Progenitor cell of endocrine pancreas (in vitro differentiated cells): ENCODE data around the gene MAN1A1. TPM values are rescaled to one million over a fixed set of nuclear protein-coding genes. Genes with fewer than 3 reads are reported as not detected.

ENCODE experiments used
- DNase-seq: peaks from one replicate; pipeline ENCODE4 v3.0.0; 2021; ENCODE audit warnings: low spot score; ENCODE audit not compliant: unreplicated experiment
- H3K27ac Mint-ChIP-seq: 2 replicates; pipeline ENCODE4 v1.8.0; 2021; ENCODE audit warnings: mild to moderate bottlenecking, moderate library complexity, mixed read lengths
- H3K27me3 Mint-ChIP-seq: 2 replicates; pipeline ENCODE4 v1.8.0; 2021; ENCODE audit warnings: mixed read lengths
- H3K36me3 Mint-ChIP-seq: 2 replicates; pipeline ENCODE4 v1.8.0; 2022; ENCODE audit warnings: mixed read lengths; ENCODE audit not compliant: insufficient read depth
- H3K4me1 Mint-ChIP-seq: 2 replicates; pipeline ENCODE4 v1.8.0; 2021; ENCODE audit warnings: low read depth, mixed read lengths
- H3K4me3 Mint-ChIP-seq: 2 replicates; pipeline ENCODE4 v1.8.0; 2021; ENCODE audit warnings: low read depth, mild to moderate bottlenecking, moderate library complexity, mixed read lengths
- H3K9me3 Mint-ChIP-seq: 2 replicates; pipeline ENCODE4 v1.8.0; 2021; ENCODE audit warnings: low read depth, mixed read lengths
- total RNA-seq: library from RNA; stranded (reverse); gene quantifications from 2 replicates; pipeline ENCODE4 v1.2.1, GENCODE V29; 2021
- TF ChIP-seq, protein P1 (sequence below): fragments of 200-600 bp; sonication (generic); IDR thresholded peaks from one replicate; pipeline ENCODE4 v1.5.0; 2021; ENCODE audit warnings: antibody characterized with exemption, mild to moderate bottlenecking; ENCODE audit not compliant: unreplicated experiment

Gene MAN1A1
- total RNA-seq, 1 donor from 2014 or later: 27.6 TPM

DNA sequence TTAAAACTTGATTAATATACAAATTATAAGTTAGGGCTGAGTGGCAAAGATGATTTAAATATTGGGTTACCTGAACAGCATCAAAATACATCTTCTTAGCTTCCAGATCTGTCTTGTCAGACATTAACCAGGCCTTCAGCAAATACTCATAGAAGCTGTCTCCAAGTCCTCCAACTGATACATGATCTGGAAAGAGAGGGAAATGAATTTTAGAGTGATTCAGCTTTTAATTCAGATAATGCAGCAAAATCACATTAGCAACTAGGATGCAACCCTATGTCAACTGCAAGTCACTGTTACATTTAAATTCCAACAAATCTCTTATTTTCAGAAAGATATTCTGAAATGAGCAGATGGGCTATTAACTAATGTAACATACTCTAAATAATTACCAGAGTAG is 155.9 kb downstream of the MAN1A1 start:
- TF ChIP-seq, protein P1, sequence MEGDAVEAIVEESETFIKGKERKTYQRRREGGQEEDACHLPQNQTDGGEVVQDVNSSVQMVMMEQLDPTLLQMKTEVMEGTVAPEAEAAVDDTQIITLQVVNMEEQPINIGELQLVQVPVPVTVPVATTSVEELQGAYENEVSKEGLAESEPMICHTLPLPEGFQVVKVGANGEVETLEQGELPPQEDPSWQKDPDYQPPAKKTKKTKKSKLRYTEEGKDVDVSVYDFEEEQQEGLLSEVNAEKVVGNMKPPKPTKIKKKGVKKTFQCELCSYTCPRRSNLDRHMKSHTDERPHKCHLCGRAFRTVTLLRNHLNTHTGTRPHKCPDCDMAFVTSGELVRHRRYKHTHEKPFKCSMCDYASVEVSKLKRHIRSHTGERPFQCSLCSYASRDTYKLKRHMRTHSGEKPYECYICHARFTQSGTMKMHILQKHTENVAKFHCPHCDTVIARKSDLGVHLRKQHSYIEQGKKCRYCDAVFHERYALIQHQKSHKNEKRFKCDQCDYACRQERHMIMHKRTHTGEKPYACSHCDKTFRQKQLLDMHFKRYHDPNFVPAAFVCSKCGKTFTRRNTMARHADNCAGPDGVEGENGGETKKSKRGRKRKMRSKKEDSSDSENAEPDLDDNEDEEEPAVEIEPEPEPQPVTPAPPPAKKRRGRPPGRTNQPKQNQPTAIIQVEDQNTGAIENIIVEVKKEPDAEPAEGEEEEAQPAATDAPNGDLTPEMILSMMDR: no peak
- H3K36me3 Mint-ChIP-seq: peaks cover 2% of the 10 kb centered on the region
- DNase-seq: no peak
- H3K9me3 Mint-ChIP-seq: no peaks in the 10 kb centered on the region
- H3K4me3 Mint-ChIP-seq: no peak overlapping the region
- H3K27ac Mint-ChIP-seq: no peak overlapping the region
- no peaks in the 10 kb centered on the region for H3K27me3 Mint-ChIP-seq
- H3K4me1 Mint-ChIP-seq: peaks cover 8% of the 10 kb centered on the region

GRCh38 chr6:119192200-119192599 is 157.4 kb downstream of the MAN1A1 start:
- no peak overlapping the region for H3K27ac Mint-ChIP-seq
- H3K9me3 Mint-ChIP-seq: no peaks in the 10 kb centered on the region
- no peaks in the 10 kb centered on the region for H3K27me3 Mint-ChIP-seq

DNA sequence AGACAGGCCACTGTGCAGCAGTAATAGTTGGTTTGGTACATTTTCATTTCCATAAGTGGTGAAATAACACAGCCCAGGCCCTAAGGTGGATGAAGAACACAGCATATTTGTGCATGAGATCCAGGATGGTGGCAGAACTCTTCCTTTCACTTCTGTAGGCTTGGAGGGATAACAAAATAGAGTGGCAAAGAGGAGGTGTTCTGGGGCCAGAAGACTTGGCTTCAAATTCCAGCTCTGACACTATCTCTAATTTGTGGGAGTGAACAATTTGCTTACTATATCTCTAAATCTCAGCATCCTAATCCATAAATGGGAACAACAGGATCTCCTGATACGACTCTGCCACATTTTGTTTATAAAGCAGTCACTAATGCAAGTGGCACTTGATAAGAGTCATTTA is 159.4 kb downstream of the MAN1A1 start:
- TF ChIP-seq, protein P1: no peak

More at GRCh38 chr6:119192200-119192599, 157.4 kb downstream of the MAN1A1 start:
- peaks cover 2% of the 10 kb centered on the region for H3K36me3 Mint-ChIP-seq
- TF ChIP-seq, protein P1: no peak
- H3K4me3 Mint-ChIP-seq: no peak overlapping the region
- no peak for DNase-seq
- H3K4me1 Mint-ChIP-seq: peaks cover 6% of the 10 kb centered on the region

GRCh38 chr6:119189498-119189897 is 160.1 kb downstream of the MAN1A1 start:
- Mint-ChIP-seq H3K9me3 (no peaks in the 10 kb centered on the region), H3K4me1 (no peaks in the 10 kb centered on the region), H3K27ac (no peak overlapping the region), H3K36me3 (peaks cover 5% of the 10 kb centered on the region), H3K4me3 (no peak overlapping the region), H3K27me3 (no peaks in the 10 kb centered on the region)
- DNase-seq: no peak
- TF ChIP-seq, protein P1: no peak

More for the DNA sequence above, 159.4 kb downstream of the MAN1A1 start:
- DNase-seq: no peak
- Mint-ChIP-seq H3K4me3 (no peak overlapping the region), H3K9me3 (no peaks in the 10 kb centered on the region), H3K27ac (peak overlapping the region; percentile 19), H3K4me1 (no peaks in the 10 kb centered on the region), H3K36me3 (peaks cover 5% of the 10 kb centered on the region), H3K27me3 (no peaks in the 10 kb centered on the region)

- no peak for DNase-seq
- no peak overlapping the region for H3K27ac Mint-ChIP-seq
Measured at GRCh38 chr6:119187596-119187995, 162.0 kb downstream of the MAN1A1 start.

More at GRCh38 chr6:119187596-119187995, 162.0 kb downstream of the MAN1A1 start:
- Mint-ChIP-seq H3K27me3 (no peaks in the 10 kb centered on the region), H3K4me1 (no peaks in the 10 kb centered on the region), H3K4me3 (no peak overlapping the region), H3K9me3 (no peaks in the 10 kb centered on the region), H3K36me3 (peaks cover 8% of the 10 kb centered on the region)
- TF ChIP-seq, protein P1: no peak
